GM23248 (cell line): Measurements from ENCODE around the gene SACM1L.

Experiments used
- EZH2 ChIP-seq: fragments of 200-600 bp; sonication (generic); IDR thresholded peaks from 2 replicates; pipeline ENCODE4 v1.6.1; 2018; ENCODE audit warnings: antibody characterized with exemption, mild to moderate bottlenecking; ENCODE audit not compliant: insufficient read depth, poor library complexity, severe bottlenecking
- EZH2phosphoT487 ChIP-seq: fragments of 200-600 bp; sonication (generic); IDR thresholded peaks from 2 replicates; pipeline ENCODE4 v1.6.1; 2018; ENCODE audit warnings: antibody characterized with exemption, moderate library complexity, mild to moderate bottlenecking, low read depth; ENCODE audit not compliant: insufficient read depth

- TF ChIP-seq EZH2phosphoT487: no peak
- no peak for TF ChIP-seq EZH2
Observed at GRCh38 chr3:45792516-45793172, 103.4 kb downstream of the SACM1L start.
